ENCODE data around the gene PLCH1. TPM values are rescaled to one million over a fixed set of nuclear protein-coding genes. Genes with fewer than 3 reads are reported as not detected.

The PLCH1 gene
- total and polyA plus RNA-seq, 4 donors = 0.03 to 1.0 (median 0.22) TPM

GRCh38 chr3:155327871-155328270 lies 417.0 kb downstream of the PLCH1 start:
- Histone ChIP-seq H3K27me3 (ENCODE audit: control insufficient read depth in 4 of 4, insufficient read depth in 4 of 4, low read length in 3 of 4) (no peaks in the 10 kb centered on the region), H3K9ac (ENCODE audit: low read depth in 1 of 2, low read length in 2 of 2) (no peak overlapping the region), H3K4me3 (ENCODE audit: low read depth in 1 of 3, low read length in 3 of 3) (no peak overlapping the region), H3K4me1 (ENCODE audit: control insufficient read depth in 4 of 4, insufficient read depth in 4 of 4, low read length in 3 of 4) (no peaks in the 10 kb centered on the region), H3K27ac (ENCODE audit: low read depth in 1 of 2, low read length in 2 of 2) (no peak overlapping the region), H3K9me3 (ENCODE audit: control insufficient read depth in 4 of 4, low read length in 3 of 4) (no peaks in the 10 kb centered on the region), H3K36me3 (ENCODE audit: control insufficient read depth in 4 of 4, insufficient read depth in 3 of 4, low read depth in 1 of 4, low read length in 3 of 4) (no peaks in the 10 kb centered on the region)
- DNase-seq (ENCODE audit: low spot score) = no peak
- TF ChIP-seq TAF1 (conservative IDR thresholded peaks at IDR 0.05) (no peak), MAX (IDR thresholded peaks at IDR 0.05) (no peak), FOXA1 (IDR thresholded peaks at IDR 0.05) (no peak), FOXA2 (IDR thresholded peaks at IDR 0.05) (no peak), NR2F2 (IDR thresholded peaks at IDR 0.05) (no peak), HNF4G (IDR thresholded peaks at IDR 0.05) (no peak), YY1 (IDR thresholded peaks at IDR 0.05) (no peak), HNF4A (conservative IDR thresholded peaks at IDR 0.05) (no peak), JUND (IDR thresholded peaks at IDR 0.05) (no peak), RXRA (IDR thresholded peaks at IDR 0.05) (no peak), GABPA (IDR thresholded peaks at IDR 0.05 in 1 of 2, conservative IDR thresholded peaks at IDR 0.05 in 1 of 2) (no peak), ATF3 (IDR thresholded peaks at IDR 0.05) (no peak), SP1 (IDR thresholded peaks at IDR 0.05) (no peak)
- TF ChIP-seq, protein P1, sequence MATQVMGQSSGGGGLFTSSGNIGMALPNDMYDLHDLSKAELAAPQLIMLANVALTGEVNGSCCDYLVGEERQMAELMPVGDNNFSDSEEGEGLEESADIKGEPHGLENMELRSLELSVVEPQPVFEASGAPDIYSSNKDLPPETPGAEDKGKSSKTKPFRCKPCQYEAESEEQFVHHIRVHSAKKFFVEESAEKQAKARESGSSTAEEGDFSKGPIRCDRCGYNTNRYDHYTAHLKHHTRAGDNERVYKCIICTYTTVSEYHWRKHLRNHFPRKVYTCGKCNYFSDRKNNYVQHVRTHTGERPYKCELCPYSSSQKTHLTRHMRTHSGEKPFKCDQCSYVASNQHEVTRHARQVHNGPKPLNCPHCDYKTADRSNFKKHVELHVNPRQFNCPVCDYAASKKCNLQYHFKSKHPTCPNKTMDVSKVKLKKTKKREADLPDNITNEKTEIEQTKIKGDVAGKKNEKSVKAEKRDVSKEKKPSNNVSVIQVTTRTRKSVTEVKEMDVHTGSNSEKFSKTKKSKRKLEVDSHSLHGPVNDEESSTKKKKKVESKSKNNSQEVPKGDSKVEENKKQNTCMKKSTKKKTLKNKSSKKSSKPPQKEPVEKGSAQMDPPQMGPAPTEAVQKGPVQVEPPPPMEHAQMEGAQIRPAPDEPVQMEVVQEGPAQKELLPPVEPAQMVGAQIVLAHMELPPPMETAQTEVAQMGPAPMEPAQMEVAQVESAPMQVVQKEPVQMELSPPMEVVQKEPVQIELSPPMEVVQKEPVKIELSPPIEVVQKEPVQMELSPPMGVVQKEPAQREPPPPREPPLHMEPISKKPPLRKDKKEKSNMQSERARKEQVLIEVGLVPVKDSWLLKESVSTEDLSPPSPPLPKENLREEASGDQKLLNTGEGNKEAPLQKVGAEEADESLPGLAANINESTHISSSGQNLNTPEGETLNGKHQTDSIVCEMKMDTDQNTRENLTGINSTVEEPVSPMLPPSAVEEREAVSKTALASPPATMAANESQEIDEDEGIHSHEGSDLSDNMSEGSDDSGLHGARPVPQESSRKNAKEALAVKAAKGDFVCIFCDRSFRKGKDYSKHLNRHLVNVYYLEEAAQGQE (IDR thresholded peaks at IDR 0.05) = no peak
- TF ChIP-seq, protein P2, sequence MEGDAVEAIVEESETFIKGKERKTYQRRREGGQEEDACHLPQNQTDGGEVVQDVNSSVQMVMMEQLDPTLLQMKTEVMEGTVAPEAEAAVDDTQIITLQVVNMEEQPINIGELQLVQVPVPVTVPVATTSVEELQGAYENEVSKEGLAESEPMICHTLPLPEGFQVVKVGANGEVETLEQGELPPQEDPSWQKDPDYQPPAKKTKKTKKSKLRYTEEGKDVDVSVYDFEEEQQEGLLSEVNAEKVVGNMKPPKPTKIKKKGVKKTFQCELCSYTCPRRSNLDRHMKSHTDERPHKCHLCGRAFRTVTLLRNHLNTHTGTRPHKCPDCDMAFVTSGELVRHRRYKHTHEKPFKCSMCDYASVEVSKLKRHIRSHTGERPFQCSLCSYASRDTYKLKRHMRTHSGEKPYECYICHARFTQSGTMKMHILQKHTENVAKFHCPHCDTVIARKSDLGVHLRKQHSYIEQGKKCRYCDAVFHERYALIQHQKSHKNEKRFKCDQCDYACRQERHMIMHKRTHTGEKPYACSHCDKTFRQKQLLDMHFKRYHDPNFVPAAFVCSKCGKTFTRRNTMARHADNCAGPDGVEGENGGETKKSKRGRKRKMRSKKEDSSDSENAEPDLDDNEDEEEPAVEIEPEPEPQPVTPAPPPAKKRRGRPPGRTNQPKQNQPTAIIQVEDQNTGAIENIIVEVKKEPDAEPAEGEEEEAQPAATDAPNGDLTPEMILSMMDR (IDR thresholded peaks at IDR 0.05; ENCODE audit: low read depth, low read length, missing input control) = no peak
- WGBS = 88% methylated on average over 2 of the region's 2 CpGs

DNA sequence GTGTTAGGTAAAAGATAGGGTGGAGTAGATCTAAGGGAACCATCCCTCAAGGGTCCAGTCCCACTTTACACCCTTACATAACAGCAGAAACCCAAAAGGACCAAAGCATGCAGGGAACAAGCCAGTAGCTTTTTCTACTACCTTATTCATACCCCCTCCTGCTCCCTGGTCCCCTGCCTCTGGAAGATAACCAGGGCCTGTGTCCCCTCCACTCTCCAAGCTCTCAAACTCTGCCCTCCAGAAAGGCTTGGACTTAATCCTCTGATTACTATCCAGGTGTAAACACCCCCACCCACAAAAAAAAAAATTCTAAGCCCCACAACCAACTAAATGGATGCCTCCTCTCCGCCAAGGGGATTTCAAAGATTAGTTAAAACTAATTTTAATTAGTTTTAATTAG lies 417.4 kb downstream of the PLCH1 start:
- Histone ChIP-seq H3K27ac (ENCODE audit: low read depth in 1 of 2, low read length in 2 of 2) (no peak overlapping the region), H3K4me3 (ENCODE audit: low read depth in 1 of 3, low read length in 3 of 3) (no peak overlapping the region), H3K27me3 (ENCODE audit: control insufficient read depth in 4 of 4, insufficient read depth in 4 of 4, low read length in 3 of 4) (no peaks in the 10 kb centered on the region), H3K9me3 (ENCODE audit: control insufficient read depth in 4 of 4, low read length in 3 of 4) (no peaks in the 10 kb centered on the region), H3K36me3 (ENCODE audit: control insufficient read depth in 4 of 4, insufficient read depth in 3 of 4, low read depth in 1 of 4, low read length in 3 of 4) (no peaks in the 10 kb centered on the region), H3K4me1 (ENCODE audit: control insufficient read depth in 4 of 4, insufficient read depth in 4 of 4, low read length in 3 of 4) (no peaks in the 10 kb centered on the region), H3K9ac (ENCODE audit: low read depth in 1 of 2, low read length in 2 of 2) (no peak overlapping the region)
- TF ChIP-seq MAX (IDR thresholded peaks at IDR 0.05) (no peak), HNF4A (conservative IDR thresholded peaks at IDR 0.05) (no peak), GABPA (IDR thresholded peaks at IDR 0.05 in 1 of 2, conservative IDR thresholded peaks at IDR 0.05 in 1 of 2) (no peak), ATF3 (IDR thresholded peaks at IDR 0.05) (no peak), HNF4G (IDR thresholded peaks at IDR 0.05) (no peak), SP1 (IDR thresholded peaks at IDR 0.05) (no peak), FOXA1 (IDR thresholded peaks at IDR 0.05) (no peak), NR2F2 (IDR thresholded peaks at IDR 0.05) (no peak), EGR1 (IDR thresholded peaks at IDR 0.05; ENCODE audit: low read depth in 2 of 2) (no peak), RAD21 (IDR thresholded peaks at IDR 0.05) (no peak), JUND (IDR thresholded peaks at IDR 0.05) (no peak)
- TF ChIP-seq, protein P2 (IDR thresholded peaks at IDR 0.05; ENCODE audit: low read depth, low read length, missing input control) = no peak
- WGBS = 98% methylated on average over 1 of the region's 1 CpG
- DNase-seq (ENCODE audit: low spot score) = no peak
